ENCODE results near the gene PRPSAP2. TPM values are rescaled to one million over a fixed set of nuclear protein-coding genes. Genes with fewer than 3 reads are reported as not detected.

Gene PRPSAP2
- total RNA-seq, 1 donor from 2014 or later, result 50.6 TPM

DNA sequence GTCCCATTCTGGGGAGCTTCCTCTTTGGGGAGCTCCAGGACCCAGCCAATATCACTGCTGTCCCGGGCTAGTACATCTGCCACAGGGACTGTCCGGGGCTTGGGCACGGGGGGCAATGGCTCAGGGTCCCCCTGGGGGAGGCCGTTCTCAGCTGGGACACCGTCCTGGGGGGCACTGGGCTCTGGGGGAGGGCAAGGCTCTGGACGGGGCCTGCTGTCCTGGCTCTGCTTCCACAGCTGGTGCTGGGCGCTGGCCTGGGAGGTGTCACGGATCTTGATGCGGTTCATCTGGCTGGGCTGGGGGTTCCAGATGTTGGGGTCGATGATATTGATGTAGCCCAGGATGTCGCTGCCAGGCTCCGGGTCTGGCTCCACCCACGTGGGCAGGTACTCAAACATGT is 120.1 kb downstream of the PRPSAP2 start:
- Histone ChIP-seq H3K4me1 (ENCODE audit: insufficient read depth, low read length) (peaks cover 26% of the 10 kb centered on the region), H4K20me1 (ENCODE audit: insufficient read depth, low read length) (peaks cover 38% of the 10 kb centered on the region), H3K79me2 (ENCODE audit: insufficient read depth, low read length) (peaks cover 11% of the 10 kb centered on the region), H2AFZ (ENCODE audit: low read depth, low read length) (no peak overlapping the region), H3K27ac (ENCODE audit: low read depth, low read length) (no peak overlapping the region), H3K36me3 (ENCODE audit: insufficient read depth, low read length) (peaks cover 4% of the 10 kb centered on the region), H3K9me3 (ENCODE audit: insufficient read depth, low read depth, low read length) (no peaks in the 10 kb centered on the region), H3K9ac (ENCODE audit: low read length) (no peak overlapping the region), H3K4me3 (ENCODE audit: insufficient read depth, low read depth, low read length) (no peak overlapping the region), H3K4me2 (ENCODE audit: low read length) (no peak overlapping the region), H3K27me3 (ENCODE audit: insufficient read depth, low read length) (no peaks in the 10 kb centered on the region)
- DNase-seq (ENCODE audit: low read depth) (no peak), FAIRE-seq (no peak)
- no peak overlapping the region for H3K4me3 Mint-ChIP-seq (ENCODE audit: unreplicated experiment)
- no peaks in the 10 kb centered on the region for H3K9me3 Mint-ChIP-seq (ENCODE audit: unreplicated experiment)
- TF ChIP-seq CTCF (IDR thresholded peaks at IDR 0.05; ENCODE audit: insufficient read depth, low read depth, low read length) (no peak), EZH2 (IDR thresholded peaks at IDR 0.05; ENCODE audit: insufficient read depth, low read length) (no peak)
- H3K36me3 Mint-ChIP-seq (ENCODE audit: low read depth, unreplicated experiment), result peaks cover 15% of the 10 kb centered on the region
- H3K27ac Mint-ChIP-seq (ENCODE audit: unreplicated experiment), result no peak overlapping the region
- H3K4me1 Mint-ChIP-seq (ENCODE audit: low read depth, unreplicated experiment), result peaks cover 20% of the 10 kb centered on the region
- no peaks in the 10 kb centered on the region for H3K27me3 Mint-ChIP-seq (ENCODE audit: low read depth, unreplicated experiment)

GRCh38 chr17:18978655-18979054 is 120.7 kb downstream of the PRPSAP2 start:
- no peak for FAIRE-seq
- Mint-ChIP-seq H3K27me3 (ENCODE audit: low read depth, unreplicated experiment) (no peaks in the 10 kb centered on the region), H3K9me3 (ENCODE audit: unreplicated experiment) (no peaks in the 10 kb centered on the region), H3K4me1 (ENCODE audit: low read depth, unreplicated experiment) (peaks cover 20% of the 10 kb centered on the region), H3K36me3 (ENCODE audit: low read depth, unreplicated experiment) (peaks cover 14% of the 10 kb centered on the region), H3K4me3 (ENCODE audit: unreplicated experiment) (no peak overlapping the region), H3K27ac (ENCODE audit: unreplicated experiment) (no peak overlapping the region)
- Histone ChIP-seq H3K4me3 (ENCODE audit: insufficient read depth, low read depth, low read length) (no peak overlapping the region), H3K27ac (ENCODE audit: low read depth, low read length) (no peak overlapping the region), H3K36me3 (ENCODE audit: insufficient read depth, low read length) (peaks cover 4% of the 10 kb centered on the region), H3K4me1 (ENCODE audit: insufficient read depth, low read length) (peaks cover 26% of the 10 kb centered on the region), H3K79me2 (ENCODE audit: insufficient read depth, low read length) (peaks cover 11% of the 10 kb centered on the region), H3K9me3 (ENCODE audit: insufficient read depth, low read depth, low read length) (no peaks in the 10 kb centered on the region), H3K9ac (ENCODE audit: low read length) (no peak overlapping the region), H4K20me1 (ENCODE audit: insufficient read depth, low read length) (peaks cover 33% of the 10 kb centered on the region), H3K4me2 (ENCODE audit: low read length) (no peak overlapping the region), H2AFZ (ENCODE audit: low read depth, low read length) (no peak overlapping the region), H3K27me3 (ENCODE audit: insufficient read depth, low read length) (no peaks in the 10 kb centered on the region)
- no peak for TF ChIP-seq EZH2 (IDR thresholded peaks at IDR 0.05; ENCODE audit: insufficient read depth, low read length)
- no peak for DNase-seq (ENCODE audit: low read depth)

Other genes with a start within 250 kb of the PRPSAP2 start
- gene TBC1D28, start 213.7 kb upstream of the PRPSAP2 start, total RNA-seq, result not detected in 2 replicates
- gene FOXO3B, start 175.8 kb upstream of the PRPSAP2 start, total RNA-seq, result 7.1 and 9.8 TPM in 2 replicates
- not detected in 2 replicates for gene FBXW10, start 114.1 kb upstream of the PRPSAP2 start, total RNA-seq
- 39.0 and 42.6 TPM in 2 replicates for gene TVP23B, start 76.9 kb upstream of the PRPSAP2 start, total RNA-seq
- 0.14 TPM in 1 of 2 replicates, not detected in the other for gene SLC5A10, start 94.0 kb downstream of the PRPSAP2 start, total RNA-seq
- 10.6 and 12.9 TPM in 2 replicates for gene FAM83G, start 146.6 kb downstream of the PRPSAP2 start, total RNA-seq
- gene GRAP, start 188.8 kb downstream of the PRPSAP2 start, total RNA-seq, result 0.30 and 0.38 TPM in 2 replicates